Measurements from ENCODE around the gene PRPF31.
A peak's percentile ranks its signal among the peaks of the same experiment; 100 is the strongest.

PRPF31 gene

GRCh38 chr19:54128796-54129616 lies 13.5 kb downstream of the PRPF31 start:
- no peak overlapping the region for H3K4me3 ChIP-seq (ENCODE audit: low read depth, low read length)
- no peak for TF ChIP-seq CTCF (IDR thresholded peaks at IDR 0.05; ENCODE audit: low read depth, low read length)

- TF ChIP-seq CTCF (IDR thresholded peaks at IDR 0.05; ENCODE audit: low read depth, low read length): no peak
- H3K4me3 ChIP-seq (ENCODE audit: low read depth, low read length): no peak overlapping the region
These were observed 14.1 kb downstream of the PRPF31 start for GRCh38 chr19:54129617-54129996.

GRCh38 chr19:54133312-54133956 lies 17.9 kb downstream of the PRPF31 start:
- TF ChIP-seq CTCF (IDR thresholded peaks at IDR 0.05; ENCODE audit: low read depth, low read length): no peak
- H3K4me3 ChIP-seq (ENCODE audit: low read depth, low read length): no peak overlapping the region

GRCh38 chr19:54133957-54134590 lies 18.5 kb downstream of the PRPF31 start:
- TF ChIP-seq CTCF (IDR thresholded peaks at IDR 0.05; ENCODE audit: low read depth, low read length): no peak

GRCh38 chr19:54136086-54136863 lies 20.7 kb downstream of the PRPF31 start:
- TF ChIP-seq CTCF (IDR thresholded peaks at IDR 0.05; ENCODE audit: low read depth, low read length): no peak

More at GRCh38 chr19:54133957-54134590, 18.5 kb downstream of the PRPF31 start:
- H3K4me3 ChIP-seq (ENCODE audit: low read depth, low read length): no peak overlapping the region

GRCh38 chr19:54136864-54137698 lies 21.5 kb downstream of the PRPF31 start:
- H3K4me3 ChIP-seq (ENCODE audit: low read depth, low read length): peak overlapping the region; percentile 81
- TF ChIP-seq CTCF (IDR thresholded peaks at IDR 0.05; ENCODE audit: low read depth, low read length): no peak

More at GRCh38 chr19:54136086-54136863, 20.7 kb downstream of the PRPF31 start:
- peak overlapping the region; percentile 73 for H3K4me3 ChIP-seq (ENCODE audit: low read depth, low read length)
